ENCODE measurements around the gene CHST8. TPM values are rescaled to one million over a fixed set of nuclear protein-coding genes. Genes with fewer than 3 reads are reported as not detected.

The CHST8 gene
- total RNA-seq, 2 experiments from 2014 or later: not detected

DNA sequence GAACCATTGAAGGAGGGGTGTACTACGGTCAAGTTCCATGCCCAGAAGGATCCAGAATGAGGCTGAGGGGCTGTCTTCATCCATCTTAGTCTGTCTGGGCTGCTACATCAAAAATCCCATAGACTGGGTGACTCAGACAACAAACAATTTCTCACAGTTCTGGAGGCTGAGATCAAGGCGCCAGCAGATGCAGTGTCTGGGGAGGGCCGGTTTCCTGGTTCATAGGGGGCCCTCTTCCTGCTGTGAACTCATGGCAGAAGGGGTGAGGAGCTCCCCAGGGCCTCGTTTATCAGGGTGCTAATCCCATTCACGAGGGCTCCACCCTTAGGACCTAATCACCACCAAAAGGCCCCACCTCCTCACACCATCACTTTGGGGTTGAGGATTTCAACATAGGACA lies 160.2 kb downstream of the CHST8 start:
- no peaks in the 10 kb centered on the region for H3K9me3 ChIP-seq (ENCODE audit: control insufficient read depth in 1 of 2, insufficient read depth in 1 of 2, low read length in 2 of 2)
- ChIA-PET POLR2A (no interaction called here), CTCF (no interaction called here)
- DNase-seq (no peak), ATAC-seq (ENCODE audit: poor library complexity) (no peak)
- TF ChIP-seq, protein P1, sequence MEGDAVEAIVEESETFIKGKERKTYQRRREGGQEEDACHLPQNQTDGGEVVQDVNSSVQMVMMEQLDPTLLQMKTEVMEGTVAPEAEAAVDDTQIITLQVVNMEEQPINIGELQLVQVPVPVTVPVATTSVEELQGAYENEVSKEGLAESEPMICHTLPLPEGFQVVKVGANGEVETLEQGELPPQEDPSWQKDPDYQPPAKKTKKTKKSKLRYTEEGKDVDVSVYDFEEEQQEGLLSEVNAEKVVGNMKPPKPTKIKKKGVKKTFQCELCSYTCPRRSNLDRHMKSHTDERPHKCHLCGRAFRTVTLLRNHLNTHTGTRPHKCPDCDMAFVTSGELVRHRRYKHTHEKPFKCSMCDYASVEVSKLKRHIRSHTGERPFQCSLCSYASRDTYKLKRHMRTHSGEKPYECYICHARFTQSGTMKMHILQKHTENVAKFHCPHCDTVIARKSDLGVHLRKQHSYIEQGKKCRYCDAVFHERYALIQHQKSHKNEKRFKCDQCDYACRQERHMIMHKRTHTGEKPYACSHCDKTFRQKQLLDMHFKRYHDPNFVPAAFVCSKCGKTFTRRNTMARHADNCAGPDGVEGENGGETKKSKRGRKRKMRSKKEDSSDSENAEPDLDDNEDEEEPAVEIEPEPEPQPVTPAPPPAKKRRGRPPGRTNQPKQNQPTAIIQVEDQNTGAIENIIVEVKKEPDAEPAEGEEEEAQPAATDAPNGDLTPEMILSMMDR (IDR thresholded peaks at IDR 0.05): no peak
- H3K9me3 Mint-ChIP-seq: no peaks in the 10 kb centered on the region
- no peak overlapping the region for H3K4me3 ChIP-seq (ENCODE audit: low read length)
- H3K27ac Mint-ChIP-seq: no peak overlapping the region
- peaks cover 43% of the 10 kb centered on the region for H3K27me3 Mint-ChIP-seq
- no peaks in the 10 kb centered on the region for H3K36me3 Mint-ChIP-seq (ENCODE audit: low read depth)
- H3K27ac ChIP-seq (ENCODE audit: low read depth in 1 of 2, low read length in 2 of 2): no peak overlapping the region
- no peaks in the 10 kb centered on the region for H3K36me3 ChIP-seq (ENCODE audit: insufficient read depth, low read length)
- peaks cover 8 to 19% of the 10 kb centered on the region in 2 experiments for H3K27me3 ChIP-seq (ENCODE audit: control insufficient read depth in 1 of 2, insufficient read depth in 2 of 2, low read length in 2 of 2)
- H3K4me3 Mint-ChIP-seq: no peak overlapping the region
- H3K4me1 Mint-ChIP-seq (ENCODE audit: low read depth): peaks cover 27% of the 10 kb centered on the region
- intact Hi-C loops (cut with DNase I, micrococcal nuclease): no loop called here
- peaks cover 64% of the 10 kb centered on the region for H3K4me1 ChIP-seq (ENCODE audit: insufficient read depth, low read length)

DNA sequence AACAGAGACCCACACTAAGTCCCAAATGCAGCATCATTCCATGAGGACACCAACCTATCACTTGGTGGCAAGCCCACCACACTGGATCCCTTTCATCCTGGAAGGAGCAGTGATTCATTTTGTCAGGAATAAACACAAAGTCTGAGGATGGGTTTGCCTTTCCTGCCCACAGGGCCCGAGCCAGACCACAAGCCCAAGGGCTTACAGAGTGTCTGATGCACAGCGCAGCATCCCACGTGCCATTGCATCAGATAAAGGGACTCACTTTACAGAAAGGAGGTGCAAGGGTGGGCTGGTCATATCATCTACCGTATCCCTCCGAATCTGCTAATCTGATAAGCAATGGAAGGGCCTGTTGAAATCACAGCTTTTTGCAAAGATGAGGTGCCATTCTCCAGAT lies 162.7 kb downstream of the CHST8 start:
- no peak overlapping the region for H3K27ac Mint-ChIP-seq

DNA sequence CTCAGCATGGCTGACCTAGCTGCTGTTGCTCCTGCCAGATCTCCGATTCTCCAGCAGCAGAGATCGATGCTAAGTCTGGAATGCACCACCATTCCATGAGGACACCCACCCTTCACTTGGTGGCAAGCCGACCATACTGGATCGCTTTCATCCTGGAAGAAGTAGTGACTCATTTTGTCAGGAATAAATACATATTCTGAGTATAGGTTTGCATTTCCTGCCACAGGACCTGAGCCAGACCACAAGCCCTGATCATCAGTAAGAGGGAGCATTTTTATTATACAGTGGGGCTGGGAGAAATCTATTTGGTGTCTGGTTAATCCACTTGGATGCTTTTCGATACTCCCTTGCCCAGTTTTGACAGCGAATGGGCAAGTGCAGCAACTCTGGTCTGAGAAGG lies 164.0 kb downstream of the CHST8 start:
- Mint-ChIP-seq H3K27me3 (peaks cover 49% of the 10 kb centered on the region), H3K4me3 (no peak overlapping the region), H3K36me3 (ENCODE audit: low read depth) (no peaks in the 10 kb centered on the region), H3K27ac (peak overlapping the region; percentile 36), H3K9me3 (no peaks in the 10 kb centered on the region), H3K4me1 (ENCODE audit: low read depth) (peaks cover 14% of the 10 kb centered on the region)
- TF ChIP-seq, protein P1 (IDR thresholded peaks at IDR 0.05): no peak
- Histone ChIP-seq H3K9me3 (ENCODE audit: control insufficient read depth in 1 of 2, insufficient read depth in 1 of 2, low read length in 2 of 2) (no peaks in the 10 kb centered on the region), H3K4me1 (ENCODE audit: insufficient read depth, low read length) (peaks cover 43% of the 10 kb centered on the region), H3K4me3 (ENCODE audit: low read length) (no peak overlapping the region), H3K27ac (ENCODE audit: low read depth in 1 of 2, low read length in 2 of 2) (no peak overlapping the region), H3K27me3 (ENCODE audit: control insufficient read depth in 1 of 2, insufficient read depth in 2 of 2, low read length in 2 of 2) (peaks cover 3% of the 10 kb centered on the region in 2 experiments), H3K36me3 (ENCODE audit: insufficient read depth, low read length) (no peaks in the 10 kb centered on the region)
- ChIA-PET POLR2A (interaction anchor here (1.3 kb wide), 1 partner anchor 11 kb away, joined by 8 read pairs; the partner anchor contains the start of gene KCTD15), CTCF (interaction anchor here (0.9 kb wide), 1 partner anchor 8 kb away, joined by 3 read pairs; no protein-coding TSS in a partner anchor)
- DNase-seq (peak in 1 of 14 experiments; percentile 7), ATAC-seq (ENCODE audit: poor library complexity) (no peak)
- intact Hi-C loops (cut with DNase I, micrococcal nuclease): no loop called here

More for the DNA sequence above, 162.7 kb downstream of the CHST8 start:
- intact Hi-C loops (cut with DNase I, micrococcal nuclease): no loop called here
- ATAC-seq (ENCODE audit: poor library complexity): no peak
- POLR2A ChIA-PET: interaction anchor here (1.3 kb wide), 1 partner anchor 13 kb away, joined by 8 read pairs; the partner anchor contains the start of gene KCTD15
- H3K9me3 ChIP-seq (ENCODE audit: control insufficient read depth in 1 of 2, insufficient read depth in 1 of 2, low read length in 2 of 2): no peaks in the 10 kb centered on the region
- H3K36me3 Mint-ChIP-seq (ENCODE audit: low read depth): no peaks in the 10 kb centered on the region
- H3K4me1 Mint-ChIP-seq (ENCODE audit: low read depth): peaks cover 15% of the 10 kb centered on the region
- peaks cover 0 to 10% of the 10 kb centered on the region in 2 experiments for H3K27me3 ChIP-seq (ENCODE audit: control insufficient read depth in 1 of 2, insufficient read depth in 2 of 2, low read length in 2 of 2)
- no peak overlapping the region for H3K4me3 ChIP-seq (ENCODE audit: low read length)
- H3K9me3 Mint-ChIP-seq: no peaks in the 10 kb centered on the region
- DNase-seq: no peak
- peaks cover 54% of the 10 kb centered on the region for H3K27me3 Mint-ChIP-seq
- TF ChIP-seq, protein P1 (IDR thresholded peaks at IDR 0.05): no peak
- peak overlapping the region in 1 of 2 donors; percentile 12 for H3K27ac ChIP-seq (ENCODE audit: low read depth in 1 of 2, low read length in 2 of 2)
- peaks cover 51% of the 10 kb centered on the region for H3K4me1 ChIP-seq (ENCODE audit: insufficient read depth, low read length)
- H3K36me3 ChIP-seq (ENCODE audit: insufficient read depth, low read length): no peaks in the 10 kb centered on the region
- CTCF ChIA-PET: no interaction called here
- H3K4me3 Mint-ChIP-seq: no peak overlapping the region

All from CD4-positive, alpha-beta T cell (primary cell).